Epithelial cell of esophagus (primary cell): Measurements from ENCODE around the gene TPM1.

Experiments used
- DNase-seq: peaks from one replicate; pipeline ENCODE4 v3.0.0; 2010; ENCODE audit warnings: low read depth
- H3K4me3 ChIP-seq: 2 replicates; pipeline ENCODE4 v1.5.1; 2011; ENCODE audit warnings: mild to moderate bottlenecking, low read length, control low read depth
- CTCF ChIP-seq: IDR thresholded peaks from 2 replicates; pipeline ENCODE4 v1.5.1; 2011; ENCODE audit warnings: low read depth, mild to moderate bottlenecking, low read length, control low read depth, inconsistent platforms; ENCODE audit not compliant: insufficient read depth; ENCODE audit errors: missing control alignments

The TPM1 gene

GRCh38 chr15:63010386-63010785 is 32.2 kb upstream of the TPM1 start:
- DNase-seq, result no peak
- H3K4me3 ChIP-seq, result no peak overlapping the region
- no peak for TF ChIP-seq CTCF

- DNase-seq, result no peak
- no peak for TF ChIP-seq CTCF
- H3K4me3 ChIP-seq, result no peak overlapping the region
Measured at GRCh38 chr15:63010920-63011693, 31.4 kb upstream of the TPM1 start.

- H3K4me3 ChIP-seq, result no peak overlapping the region
- no peak for TF ChIP-seq CTCF
- DNase-seq, result no peak
Measured at GRCh38 chr15:63012444-63012843, 30.1 kb upstream of the TPM1 start.

GRCh38 chr15:63013052-63013808 is 29.3 kb upstream of the TPM1 start:
- H3K4me3 ChIP-seq, result no peak overlapping the region
- no peak for TF ChIP-seq CTCF
- DNase-seq, result peak; percentile 85

- no peak for DNase-seq
- H3K4me3 ChIP-seq, result no peak overlapping the region
- no peak for TF ChIP-seq CTCF
Measured at GRCh38 chr15:63014578-63014977, 28.0 kb upstream of the TPM1 start.

GRCh38 chr15:63015618-63016017 is 26.9 kb upstream of the TPM1 start:
- no peak for TF ChIP-seq CTCF
- peak; percentile 59 for DNase-seq
- no peak overlapping the region for H3K4me3 ChIP-seq
